GM21737 (cell line): ENCODE results near the gene ARHGAP9.
A peak's percentile ranks its signal among the peaks of the same experiment; 100 is the strongest.

Experiments
- ATAC-seq: cut with Tn5 transposase; IDR thresholded peaks from one replicate; pipeline ENCODE4 v1.9.1; 2021; ENCODE audit warnings: mild to moderate bottlenecking, moderate library complexity; ENCODE audit not compliant: unreplicated experiment

Gene ARHGAP9

GRCh38 chr12:57473886-57474285, 5.8 kb downstream of the ARHGAP9 start:
- ATAC-seq: no peak

- ATAC-seq: no peak
Measured at GRCh38 chr12:57473392-57473791, 6.3 kb downstream of the ARHGAP9 start.

- no peak for ATAC-seq
Measured at GRCh38 chr12:57472391-57472790, 7.3 kb downstream of the ARHGAP9 start.

GRCh38 chr12:57471661-57472060, 8.0 kb downstream of the ARHGAP9 start:
- ATAC-seq: no peak

- no peak for ATAC-seq
Measured at GRCh38 chr12:57470970-57471656, 8.6 kb downstream of the ARHGAP9 start.

- no peak for ATAC-seq
Measured at GRCh38 chr12:57470286-57470969, 9.2 kb downstream of the ARHGAP9 start.

GRCh38 chr12:57469296-57470164, 10.1 kb downstream of the ARHGAP9 start:
- ATAC-seq: no peak

- no peak for ATAC-seq
Measured at GRCh38 chr12:57467915-57468314, 11.8 kb downstream of the ARHGAP9 start.

- no peak for ATAC-seq
Measured at GRCh38 chr12:57467212-57467874, 12.3 kb downstream of the ARHGAP9 start.

GRCh38 chr12:57465747-57466505, 13.7 kb downstream of the ARHGAP9 start:
- no peak for ATAC-seq

GRCh38 chr12:57465030-57465746, 14.5 kb downstream of the ARHGAP9 start:
- no peak for ATAC-seq

- ATAC-seq: no peak
Measured at GRCh38 chr12:57464569-57464968, 15.1 kb downstream of the ARHGAP9 start.

GRCh38 chr12:57462912-57463253, 16.8 kb downstream of the ARHGAP9 start:
- no peak for ATAC-seq

- peak; percentile 63 for ATAC-seq
Measured at GRCh38 chr12:57462251-57462911, 17.3 kb downstream of the ARHGAP9 start.

- no peak for ATAC-seq
Measured at GRCh38 chr12:57461917-57462250, 17.8 kb downstream of the ARHGAP9 start.

- ATAC-seq: no peak
Measured at GRCh38 chr12:57461276-57461916, 18.3 kb downstream of the ARHGAP9 start.

GRCh38 chr12:57460841-57461275, 18.8 kb downstream of the ARHGAP9 start:
- ATAC-seq: no peak

- no peak for ATAC-seq
Measured at GRCh38 chr12:57460468-57460784, 19.2 kb downstream of the ARHGAP9 start.
